ENCODE data around the gene ENTREP1. TPM values are rescaled to one million over a fixed set of nuclear protein-coding genes. Genes with fewer than 3 reads are reported as not detected.
A peak's percentile ranks its signal among the peaks of the same experiment; 100 is the strongest.

ENTREP1 gene
- total and polyA plus RNA-seq, 2 of the 4 experiments (the other 2 are of a cell fraction) = not detected

DNA sequence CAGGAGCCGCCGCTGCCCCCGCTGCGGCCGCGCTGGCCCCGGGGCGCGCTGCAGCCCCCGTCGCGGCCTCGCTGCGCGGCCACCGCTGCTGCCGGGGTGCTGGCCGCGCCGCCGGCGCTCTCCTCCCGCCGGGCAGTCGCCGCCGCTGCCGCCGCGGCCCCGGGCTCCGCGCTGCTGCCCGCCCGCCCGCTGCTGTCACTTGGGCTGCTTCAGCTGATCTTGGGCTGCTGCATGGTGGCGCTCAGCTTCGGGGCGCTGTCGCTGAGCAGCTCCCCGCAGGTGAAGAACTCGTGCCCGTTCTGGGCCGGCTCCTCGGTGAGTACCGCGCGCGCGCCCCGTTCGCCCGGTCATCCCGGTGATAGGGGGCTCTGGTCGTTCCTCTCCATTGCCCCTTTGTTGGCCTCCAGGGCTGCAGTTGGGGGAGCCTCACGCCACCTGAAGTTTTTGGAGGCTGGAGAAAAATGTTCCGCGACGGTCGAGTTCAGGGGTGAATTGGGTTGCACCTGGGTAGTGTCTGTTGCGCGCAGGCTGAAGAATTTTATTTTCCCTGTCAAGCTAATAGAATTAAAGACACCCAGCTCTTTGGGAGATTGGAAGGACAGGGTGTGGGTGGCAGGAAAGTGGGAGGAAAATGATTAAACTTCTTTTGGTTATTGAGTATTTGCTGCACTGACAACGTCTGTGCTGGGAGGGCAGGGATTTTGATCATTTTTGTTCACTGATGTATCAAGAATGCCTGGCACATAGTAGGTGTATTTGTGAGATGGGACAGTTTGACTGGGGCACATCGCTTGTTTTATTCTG, 596 bp downstream of the ENTREP1 start:
- CTCF ChIA-PET = no interaction called here
- no peak for DNase-seq
- H2AK5ac ChIP-seq (ENCODE audit: low read depth, low read length) = no peak overlapping the region
- no peak overlapping the region for H4K5ac ChIP-seq (ENCODE audit: low read depth, low read length)
- H2BK5ac ChIP-seq (ENCODE audit: low read depth, low read length, poor library complexity, severe bottlenecking) = no peak overlapping the region
- H3K4me1 ChIP-seq (ENCODE audit: control insufficient read depth, insufficient read depth, low read length) = no peaks in the 10 kb centered on the region
- peak; percentile 73 for ATAC-seq (ENCODE audit: low read depth)
- H4K91ac ChIP-seq (ENCODE audit: insufficient read depth, low read depth, low read length) = no peak overlapping the region
- H3K4me3 ChIP-seq (ENCODE audit: insufficient read depth, low read depth, low read length) = peak overlapping the region; percentile 9
- POLR2A ChIA-PET (ENCODE audit: unreplicated experiment) = no interaction called here
- no peak overlapping the region for H2AK9ac ChIP-seq (replicated peaks; ENCODE audit: low read depth, low read length, poor library complexity)
- H4K20me1 ChIP-seq (ENCODE audit: insufficient read depth, low read length) = no peaks in the 10 kb centered on the region
- H3K36me3 ChIP-seq (ENCODE audit: control insufficient read depth, insufficient read depth, low read length) = no peaks in the 10 kb centered on the region
- no peak overlapping the region for H3K9ac ChIP-seq (ENCODE audit: low read depth, low read length)
- dilution Hi-C loops (cut with HindIII; ENCODE audit: low sequenced_read_pairs, unreplicated experiment) = no loop called here
- WGBS, 2 experiments (ENCODE audit: extremely low coverage in 2 of 2, insufficient read length in 1 of 2) = 2% methylated on average over 22 of the region's 64 CpGs; no CpG with 5 or more reads in 1 of the 2 experiments
- no peaks in the 10 kb centered on the region for H3K9me3 ChIP-seq (ENCODE audit: control insufficient read depth, insufficient read depth, low read length)
- H3K27me3 ChIP-seq (ENCODE audit: control insufficient read depth, insufficient read depth, low read length) = peaks cover 55% of the 10 kb centered on the region
- no peak overlapping the region for H2BK15ac ChIP-seq (ENCODE audit: low read depth, low read length)
- no peak overlapping the region for H2BK120ac ChIP-seq (ENCODE audit: low read depth, low read length)
- no peak overlapping the region for H3K27ac ChIP-seq (ENCODE audit: insufficient read depth, low read length)
- H3K4ac ChIP-seq (ENCODE audit: low read depth, low read length) = no peak overlapping the region
- H3K9me1 ChIP-seq (ENCODE audit: insufficient read depth, low read length) = no peaks in the 10 kb centered on the region
- H4K8ac ChIP-seq (ENCODE audit: low read depth in 2 of 2, low read length in 2 of 2) = no peak overlapping the region
- no peaks in the 10 kb centered on the region for H3K79me1 ChIP-seq (ENCODE audit: low read depth in 1 of 2, low read length in 2 of 2)
- H3K56ac ChIP-seq (ENCODE audit: extremely low read depth, insufficient read depth, low read length) = no peak overlapping the region
- TF ChIP-seq FOS (IDR thresholded peaks at IDR 0.05; ENCODE audit: low read depth, low read length) (no peak), CEBPB (IDR thresholded peaks at IDR 0.05; ENCODE audit: low read depth, low read length) (no peak), MAFK (IDR thresholded peaks at IDR 0.05; ENCODE audit: low read depth, low read length) (no peak), NFE2L2 (IDR thresholded peaks at IDR 0.05; ENCODE audit: low read depth, low read length) (no peak), MXI1 (IDR thresholded peaks at IDR 0.05; ENCODE audit: borderline replicate concordance, low read depth, low read length) (no peak), RAD21 (IDR thresholded peaks at IDR 0.05; ENCODE audit: low read length) (no peak), CHD1 (IDR thresholded peaks at IDR 0.05; ENCODE audit: low read depth, low read length) (no peak), RFX5 (IDR thresholded peaks at IDR 0.05; ENCODE audit: low read depth, low read length) (no peak)
- TF ChIP-seq, protein P1, sequence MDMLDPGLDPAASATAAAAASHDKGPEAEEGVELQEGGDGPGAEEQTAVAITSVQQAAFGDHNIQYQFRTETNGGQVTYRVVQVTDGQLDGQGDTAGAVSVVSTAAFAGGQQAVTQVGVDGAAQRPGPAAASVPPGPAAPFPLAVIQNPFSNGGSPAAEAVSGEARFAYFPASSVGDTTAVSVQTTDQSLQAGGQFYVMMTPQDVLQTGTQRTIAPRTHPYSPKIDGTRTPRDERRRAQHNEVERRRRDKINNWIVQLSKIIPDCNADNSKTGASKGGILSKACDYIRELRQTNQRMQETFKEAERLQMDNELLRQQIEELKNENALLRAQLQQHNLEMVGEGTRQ (IDR thresholded peaks at IDR 0.05; ENCODE audit: low read depth, low read length) = no peak
- TF ChIP-seq, protein P2, sequence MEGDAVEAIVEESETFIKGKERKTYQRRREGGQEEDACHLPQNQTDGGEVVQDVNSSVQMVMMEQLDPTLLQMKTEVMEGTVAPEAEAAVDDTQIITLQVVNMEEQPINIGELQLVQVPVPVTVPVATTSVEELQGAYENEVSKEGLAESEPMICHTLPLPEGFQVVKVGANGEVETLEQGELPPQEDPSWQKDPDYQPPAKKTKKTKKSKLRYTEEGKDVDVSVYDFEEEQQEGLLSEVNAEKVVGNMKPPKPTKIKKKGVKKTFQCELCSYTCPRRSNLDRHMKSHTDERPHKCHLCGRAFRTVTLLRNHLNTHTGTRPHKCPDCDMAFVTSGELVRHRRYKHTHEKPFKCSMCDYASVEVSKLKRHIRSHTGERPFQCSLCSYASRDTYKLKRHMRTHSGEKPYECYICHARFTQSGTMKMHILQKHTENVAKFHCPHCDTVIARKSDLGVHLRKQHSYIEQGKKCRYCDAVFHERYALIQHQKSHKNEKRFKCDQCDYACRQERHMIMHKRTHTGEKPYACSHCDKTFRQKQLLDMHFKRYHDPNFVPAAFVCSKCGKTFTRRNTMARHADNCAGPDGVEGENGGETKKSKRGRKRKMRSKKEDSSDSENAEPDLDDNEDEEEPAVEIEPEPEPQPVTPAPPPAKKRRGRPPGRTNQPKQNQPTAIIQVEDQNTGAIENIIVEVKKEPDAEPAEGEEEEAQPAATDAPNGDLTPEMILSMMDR (conservative IDR thresholded peaks at IDR 0.05; ENCODE audit: low read depth, low read length) = no peak
- peak overlapping the region; percentile 80 for H2AFZ ChIP-seq (replicated peaks; ENCODE audit: low read length, poor library complexity)
- no peak overlapping the region for H3K14ac ChIP-seq (replicated peaks; ENCODE audit: low read depth, low read length)
- H3K4me2 ChIP-seq (ENCODE audit: low read depth, low read length) = no peak overlapping the region; the same call in 1 of the 2 replicates
- no peak overlapping the region for H3K23ac ChIP-seq (ENCODE audit: low read depth, low read length)
- no peak overlapping the region for H2BK20ac ChIP-seq (ENCODE audit: low read depth, low read length)
- no peak overlapping the region for H3K18ac ChIP-seq (ENCODE audit: low read depth, low read length)
- no TSS peak for BruUV-seq (replicated peaks)
- intact Hi-C loops (cut with micrococcal nuclease) = no loop called here
- in situ Hi-C loops (cut with MboI; ENCODE audit: low sequenced_read_pairs) = no loop called here

Measured in IMR-90 (cell line).